ENCODE data around the gene ARR3.
"Not testable (repeated sequence)": the region's sequence is repeated elsewhere in the genome, so short reads cannot be mapped to it uniquely, and the experiment has no call there.

Gene ARR3

GRCh38 chrX:70260104-70260503, 8.0 kb upstream of the ARR3 start, which contains the start of gene P2RY4:
Gene P2RY4, minus strand, starts transcription at chrX:70260204. Its CDS starts 580 bp downstream, at chrX:70259624.
- H3K36me3 Mint-ChIP-seq (ENCODE audit: low read depth): no peaks in the 10 kb centered on the region
- no peak within 1 kb of the TSS for H3K27ac Mint-ChIP-seq
- peaks cover 45% of the 10 kb centered on the region for H3K9me3 Mint-ChIP-seq
- no peak within 1 kb of the TSS for H3K4me3 Mint-ChIP-seq
- H3K4me1 Mint-ChIP-seq: peaks cover 13% of the 10 kb centered on the region
- no peak for DNase-seq
- TF ChIP-seq CTCF (IDR thresholded peaks at IDR 0.05): no peak
- H3K27me3 Mint-ChIP-seq (ENCODE audit: low read depth, poor library complexity): peaks cover 14% of the 10 kb centered on the region

- Mint-ChIP-seq H3K9me3 (peaks cover 49% of the 10 kb centered on the region), H3K27me3 (ENCODE audit: low read depth, poor library complexity) (peaks cover 13% of the 10 kb centered on the region), H3K4me3 (no peak overlapping the region), H3K4me1 (no peaks in the 10 kb centered on the region), H3K27ac (no peak overlapping the region), H3K36me3 (ENCODE audit: low read depth) (no peaks in the 10 kb centered on the region)
- TF ChIP-seq CTCF (IDR thresholded peaks at IDR 0.05): peak; percentile 46
- DNase-seq: peak; percentile 56
Observed at GRCh38 chrX:70262952-70263567, 5.1 kb upstream of the ARR3 start.

DNA sequence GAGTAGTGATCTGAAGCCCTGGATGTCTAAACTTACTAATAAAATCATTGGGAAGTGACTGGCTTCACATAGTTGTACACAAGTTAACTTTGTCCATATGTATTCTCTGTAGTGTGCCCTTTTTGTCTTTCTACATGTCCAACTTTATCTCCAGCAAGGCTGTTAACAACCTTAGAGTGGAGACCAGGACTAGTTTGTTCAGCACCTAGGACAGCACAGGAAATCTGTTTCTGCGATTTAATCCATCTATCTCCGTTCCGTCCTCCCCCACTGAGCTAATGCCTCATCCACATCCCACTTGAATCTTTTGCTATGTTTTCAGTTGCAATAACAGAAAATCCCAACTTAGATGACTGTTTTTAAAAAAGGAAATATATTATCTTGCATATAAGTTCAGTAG, 3.4 kb upstream of the ARR3 start:
- H3K4me3 Mint-ChIP-seq: no peak overlapping the region
- no peak for DNase-seq
- no peak overlapping the region for H3K27ac Mint-ChIP-seq
- no peak for TF ChIP-seq CTCF (IDR thresholded peaks at IDR 0.05)
- peaks cover 59% of the 10 kb centered on the region for H3K9me3 Mint-ChIP-seq
- no peaks in the 10 kb centered on the region for H3K4me1 Mint-ChIP-seq
- peaks cover 21% of the 10 kb centered on the region for H3K27me3 Mint-ChIP-seq (ENCODE audit: low read depth, poor library complexity)
- H3K36me3 Mint-ChIP-seq (ENCODE audit: low read depth): no peaks in the 10 kb centered on the region

DNA sequence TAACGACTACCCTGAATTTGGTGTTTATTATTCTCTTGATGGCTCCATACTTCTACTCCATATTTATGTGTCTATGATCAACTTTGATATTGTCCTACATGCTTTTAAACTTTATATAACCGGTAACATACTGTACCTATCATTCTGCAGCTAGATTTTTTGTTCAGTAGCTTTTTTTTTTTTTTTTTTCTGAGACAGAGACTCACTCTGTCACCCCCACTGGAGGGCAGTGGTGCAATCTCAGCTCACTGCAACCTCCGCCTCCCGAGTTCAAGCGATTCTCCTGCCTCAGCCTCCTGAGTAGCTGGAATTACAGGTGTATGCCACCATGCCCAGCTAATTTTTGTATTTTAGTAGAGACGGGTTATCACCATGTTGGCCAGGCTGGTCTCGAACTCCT, 5.9 kb downstream of the ARR3 start:
- DNase-seq; H3K27me3 Mint-ChIP-seq (ENCODE audit: low read depth, poor library complexity); H3K36me3 Mint-ChIP-seq (ENCODE audit: low read depth); H3K27ac Mint-ChIP-seq; H3K4me1 Mint-ChIP-seq; H3K4me3 Mint-ChIP-seq: not testable (repeated sequence)
- H3K9me3 Mint-ChIP-seq: peaks cover 53% of the 10 kb centered on the region

- no peak overlapping the region for H3K4me3 Mint-ChIP-seq
- H3K27ac Mint-ChIP-seq: no peak overlapping the region
- no peak for DNase-seq
- peaks cover 10% of the 10 kb centered on the region for H3K36me3 Mint-ChIP-seq (ENCODE audit: low read depth)
- H3K4me1 Mint-ChIP-seq: no peaks in the 10 kb centered on the region
- H3K9me3 Mint-ChIP-seq: peaks cover 61% of the 10 kb centered on the region
- no peak for TF ChIP-seq CTCF (IDR thresholded peaks at IDR 0.05)
- H3K27me3 Mint-ChIP-seq (ENCODE audit: low read depth, poor library complexity): peaks cover 11% of the 10 kb centered on the region
Observed at GRCh38 chrX:70279081-70279480, 10.9 kb downstream of the ARR3 start.

GRCh38 chrX:70280573-70280972, 12.4 kb downstream of the ARR3 start:
- H3K27me3 Mint-ChIP-seq (ENCODE audit: low read depth, poor library complexity): peaks cover 11% of the 10 kb centered on the region
- no peak overlapping the region for H3K4me3 Mint-ChIP-seq
- no peak for TF ChIP-seq CTCF (IDR thresholded peaks at IDR 0.05)

More at GRCh38 chrX:70280573-70280972, 12.4 kb downstream of the ARR3 start:
- DNase-seq: no peak
- H3K9me3 Mint-ChIP-seq: peaks cover 58% of the 10 kb centered on the region
- H3K36me3 Mint-ChIP-seq (ENCODE audit: low read depth): peaks cover 10% of the 10 kb centered on the region
- H3K27ac Mint-ChIP-seq: no peak overlapping the region
- H3K4me1 Mint-ChIP-seq: no peaks in the 10 kb centered on the region

Data from nephron progenitor cell (in vitro differentiated cells).